ENCODE measurements around the gene CLEC5A. TPM values are rescaled to one million over a fixed set of nuclear protein-coding genes. Genes with fewer than 3 reads are reported as not detected.

CLEC5A gene
- total RNA-seq, 1 donor from 2014 or later: not detected

DNA sequence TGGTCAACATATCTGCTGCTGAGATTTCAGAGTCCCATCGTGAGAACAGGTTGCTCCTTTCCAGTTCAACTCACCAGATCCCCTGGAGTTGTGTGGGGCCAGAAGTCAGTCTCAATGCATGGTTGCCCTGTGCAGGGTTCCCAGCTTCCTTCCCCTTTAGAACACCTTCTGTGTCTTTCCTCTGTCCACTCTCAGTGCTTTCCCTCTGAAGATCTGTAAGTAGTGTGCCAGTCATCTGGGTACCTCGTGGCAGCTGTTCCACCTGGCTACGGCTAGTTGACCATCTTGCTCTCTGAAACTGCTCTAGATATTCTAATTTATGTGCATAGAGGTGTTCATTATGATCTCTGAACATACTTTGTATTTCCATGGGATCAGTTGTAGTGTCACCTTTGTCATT lies 69.4 kb downstream of the CLEC5A start:
- intact Hi-C loops (cut with micrococcal nuclease): no loop called here
- Mint-ChIP-seq H3K27ac (no peak overlapping the region), H3K27me3 (ENCODE audit: insufficient read depth) (peaks cover 2% of the 10 kb centered on the region), H3K4me1 (ENCODE audit: low read depth) (no peaks in the 10 kb centered on the region), H3K36me3 (ENCODE audit: low read depth) (no peaks in the 10 kb centered on the region), H3K9me3 (peaks cover 3% of the 10 kb centered on the region), H3K4me3 (no peak overlapping the region)
- no peak for DNase-seq (ENCODE audit: low spot score)

Other genes with a start within 250 kb of the CLEC5A start
- gene DENND11, start 244.8 kb downstream of the CLEC5A start, total RNA-seq: 31.3 and 33.5 TPM in 2 replicates
- 0.10 and 0.12 TPM in 2 replicates for gene WEE2, start 238.6 kb downstream of the CLEC5A start, total RNA-seq
- 240 and 245 TPM in 2 replicates for gene SSBP1, start 208.6 kb downstream of the CLEC5A start, total RNA-seq
- gene TAS2R3, start 182.9 kb downstream of the CLEC5A start, total RNA-seq: 0.99 and 1.3 TPM in 2 replicates
- 0.78 and 0.86 TPM in 2 replicates for gene TAS2R4, start 170.3 kb downstream of the CLEC5A start, total RNA-seq
- gene TAS2R5, start 156.8 kb downstream of the CLEC5A start, total RNA-seq: 0.67 and 0.98 TPM in 2 replicates
- not detected in 2 replicates for gene PRSS37, start 105.5 kb downstream of the CLEC5A start, total RNA-seq
- gene OR9A4, start 30.6 kb downstream of the CLEC5A start, total RNA-seq: not detected in 2 replicates
- gene TAS2R38, start 26.8 kb upstream of the CLEC5A start, total RNA-seq: not detected in 2 replicates
- not detected in 2 replicates for gene MGAM, start 48.9 kb upstream of the CLEC5A start, total RNA-seq
- gene MGAM2, start 164.7 kb upstream of the CLEC5A start, total RNA-seq: not detected in 2 replicates

Data from activated T-helper 1 cell treated with anti-CD3 and anti-CD28 coated beads, Interleukin-12 subunit alpha, Interleukin-12 subunit beta, Interleukin-2, Interleukin-4 antibody, amounts not matched to agents 30 ng/mL and 10 ng/mL and 1 ng/mL, durations not matched to agents 14 hours and 24 hours and 36 hours (primary cell).